Neural crest cell (in vitro differentiated cells): ENCODE measurements around the gene KRT39. TPM values are rescaled to one million over a fixed set of nuclear protein-coding genes. Genes with fewer than 3 reads are reported as not detected.

Experiments used
- DNase-seq: peaks from one replicate; pipeline ENCODE4 v3.0.0; 2021; ENCODE audit warnings: low read depth, mixed read lengths, low spot score
- H3K27ac Mint-ChIP-seq: one replicate; pipeline ENCODE4 v1.8.0; 2021; ENCODE audit warnings: mild to moderate bottlenecking, mixed read lengths; ENCODE audit not compliant: unreplicated experiment
- H3K27me3 Mint-ChIP-seq: 2 replicates; pipeline ENCODE4 v1.8.0; 2021; ENCODE audit warnings: low read depth, mild to moderate bottlenecking, mixed read lengths
- H3K36me3 Mint-ChIP-seq: 2 replicates; pipeline ENCODE4 v1.8.0; 2021; ENCODE audit warnings: low read depth, mild to moderate bottlenecking, mixed read lengths
- H3K4me1 Mint-ChIP-seq: 2 replicates; pipeline ENCODE4 v1.8.0; 2021; ENCODE audit warnings: mixed read lengths
- H3K4me3 Mint-ChIP-seq: one replicate; pipeline ENCODE4 v1.8.0; 2021; ENCODE audit warnings: mild to moderate bottlenecking, mixed read lengths
- H3K9me3 Mint-ChIP-seq: 2 replicates; pipeline ENCODE4 v1.8.0; 2021; ENCODE audit warnings: mixed read lengths
- CTCF ChIP-seq: fragments of 200-600 bp; sonication (generic); conservative IDR thresholded peaks from 2 replicates; pipeline ENCODE4 v1.5.0; 2021; ENCODE audit warnings: antibody characterized with exemption, mild to moderate bottlenecking
- long read RNA-seq: library from polyadenylated mRNA; unstranded; transcript quantifications from one replicate; pipeline ENCODE4 v2.0.0, GENCODE V29; 2020
- total RNA-seq: library from RNA; stranded (reverse); gene quantifications from 2 replicates; pipeline ENCODE4 v1.2.1, GENCODE V29; 2021

The KRT39 gene
- not detected in 2 replicates for total RNA-seq
- long read RNA-seq: 0 reads

GRCh38 chr17:40966848-40967247, at the start of gene KRT39:
KRT39 (minus strand) TSS chr17:40966948; CDS start chr17:40966856, 92 bp downstream.
- Mint-ChIP-seq H3K4me1 (no peaks in the 10 kb centered on the region), H3K36me3 (no peaks in the 10 kb centered on the region), H3K4me3 (no peak within 1 kb of the TSS), H3K9me3 (peaks cover 3% of the 10 kb centered on the region), H3K27ac (no peak within 1 kb of the TSS), H3K27me3 (peaks cover 8% of the 10 kb centered on the region)
- DNase-seq: no peak
- no peak for TF ChIP-seq CTCF

GRCh38 chr17:41015454-41015853, 48.7 kb upstream of the KRT39 start:
- H3K27ac Mint-ChIP-seq: no peak overlapping the region
- no peak for TF ChIP-seq CTCF
- no peaks in the 10 kb centered on the region for H3K9me3 Mint-ChIP-seq
- DNase-seq: no peak
- H3K4me3 Mint-ChIP-seq: no peak overlapping the region
- no peaks in the 10 kb centered on the region for H3K36me3 Mint-ChIP-seq
- no peaks in the 10 kb centered on the region for H3K27me3 Mint-ChIP-seq
- H3K4me1 Mint-ChIP-seq: peaks cover 5% of the 10 kb centered on the region

- Mint-ChIP-seq H3K36me3 (no peaks in the 10 kb centered on the region), H3K27me3 (no peaks in the 10 kb centered on the region), H3K9me3 (no peaks in the 10 kb centered on the region), H3K4me3 (no peak overlapping the region), H3K4me1 (peaks cover 5% of the 10 kb centered on the region), H3K27ac (no peak overlapping the region)
- DNase-seq: no peak
- TF ChIP-seq CTCF: no peak
Measured at GRCh38 chr17:41013606-41014005, 46.9 kb upstream of the KRT39 start.

GRCh38 chr17:41013181-41013580, 46.4 kb upstream of the KRT39 start:
- Mint-ChIP-seq H3K27ac (no peak overlapping the region), H3K9me3 (no peaks in the 10 kb centered on the region), H3K4me1 (peaks cover 5% of the 10 kb centered on the region), H3K27me3 (no peaks in the 10 kb centered on the region), H3K36me3 (no peaks in the 10 kb centered on the region), H3K4me3 (no peak overlapping the region)
- TF ChIP-seq CTCF: no peak
- DNase-seq: no peak

GRCh38 chr17:41012326-41013120, 45.8 kb upstream of the KRT39 start:
- no peak for DNase-seq
- TF ChIP-seq CTCF: no peak
- Mint-ChIP-seq H3K27ac (no peak overlapping the region), H3K36me3 (no peaks in the 10 kb centered on the region), H3K9me3 (no peaks in the 10 kb centered on the region), H3K4me3 (no peak overlapping the region), H3K4me1 (peaks cover 5% of the 10 kb centered on the region), H3K27me3 (no peaks in the 10 kb centered on the region)
